ENCODE measurements around the gene FCRL2.

- TF ChIP-seq CTCF (IDR thresholded peaks at IDR 0.05) (no peak), POLR2A (IDR thresholded peaks at IDR 0.05) (no peak)
Measured at GRCh38 chr1:157732755-157733154, 44.2 kb downstream of the FCRL2 start.
